ENCODE results near the gene YEATS4. TPM values are rescaled to one million over a fixed set of nuclear protein-coding genes. Genes with fewer than 3 reads are reported as not detected.

The YEATS4 gene
- total RNA-seq, 3 donors from 2014 or later (not counting 1 experiment from before 2014, with no cell fraction given), result 18.2 to 23.9 (median 20.3) TPM

DNA sequence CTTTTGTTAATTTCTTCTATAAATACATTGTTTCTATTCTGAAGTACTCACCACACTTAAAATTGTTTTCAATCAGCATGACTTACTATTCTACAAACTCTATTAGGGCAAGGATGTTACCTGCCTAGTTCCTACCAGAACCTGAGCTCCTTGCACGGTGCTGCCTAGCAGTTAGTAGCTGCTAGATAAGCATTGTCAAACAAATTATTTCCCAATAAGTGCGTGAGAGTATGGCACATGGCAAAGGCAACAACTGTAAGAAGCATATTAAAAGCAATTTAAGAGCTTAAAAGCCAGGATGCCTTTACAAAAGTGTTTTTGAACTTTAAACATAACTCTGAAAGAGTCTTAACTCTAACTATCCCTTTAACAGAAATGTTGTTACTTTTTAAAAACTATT is 19.5 kb upstream of the YEATS4 start:
- Mint-ChIP-seq H3K36me3 (no peaks in the 10 kb centered on the region), H3K27ac (no peak overlapping the region), H3K4me1 (no peaks in the 10 kb centered on the region), H3K27me3 (ENCODE audit: low read depth in 2 of 2) (peaks cover 0 to 5% of the 10 kb centered on the region in 2 donors), H3K4me3 (no peak overlapping the region), H3K9me3 (no peaks in the 10 kb centered on the region)
- Histone ChIP-seq H3K27ac (ENCODE audit: low read length) (no peak overlapping the region), H3K36me3 (ENCODE audit: control insufficient read depth, insufficient read depth, low read length) (no peaks in the 10 kb centered on the region), H3K4me3 (ENCODE audit: low read length) (no peak overlapping the region), H3K9me3 (ENCODE audit: control insufficient read depth, insufficient read depth, low read length) (no peaks in the 10 kb centered on the region), H3K27me3 (ENCODE audit: control insufficient read depth, insufficient read depth, low read length) (no peaks in the 10 kb centered on the region), H3K4me1 (ENCODE audit: control insufficient read depth, insufficient read depth, low read length) (no peaks in the 10 kb centered on the region)
- no peak for ATAC-seq
- 92% methylated on average over 2 of the region's 2 CpGs for WGBS (ENCODE audit: insufficient coverage)
- TF ChIP-seq, protein P1, sequence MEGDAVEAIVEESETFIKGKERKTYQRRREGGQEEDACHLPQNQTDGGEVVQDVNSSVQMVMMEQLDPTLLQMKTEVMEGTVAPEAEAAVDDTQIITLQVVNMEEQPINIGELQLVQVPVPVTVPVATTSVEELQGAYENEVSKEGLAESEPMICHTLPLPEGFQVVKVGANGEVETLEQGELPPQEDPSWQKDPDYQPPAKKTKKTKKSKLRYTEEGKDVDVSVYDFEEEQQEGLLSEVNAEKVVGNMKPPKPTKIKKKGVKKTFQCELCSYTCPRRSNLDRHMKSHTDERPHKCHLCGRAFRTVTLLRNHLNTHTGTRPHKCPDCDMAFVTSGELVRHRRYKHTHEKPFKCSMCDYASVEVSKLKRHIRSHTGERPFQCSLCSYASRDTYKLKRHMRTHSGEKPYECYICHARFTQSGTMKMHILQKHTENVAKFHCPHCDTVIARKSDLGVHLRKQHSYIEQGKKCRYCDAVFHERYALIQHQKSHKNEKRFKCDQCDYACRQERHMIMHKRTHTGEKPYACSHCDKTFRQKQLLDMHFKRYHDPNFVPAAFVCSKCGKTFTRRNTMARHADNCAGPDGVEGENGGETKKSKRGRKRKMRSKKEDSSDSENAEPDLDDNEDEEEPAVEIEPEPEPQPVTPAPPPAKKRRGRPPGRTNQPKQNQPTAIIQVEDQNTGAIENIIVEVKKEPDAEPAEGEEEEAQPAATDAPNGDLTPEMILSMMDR (IDR thresholded peaks at IDR 0.05), result no peak
- DNase-seq, result no peak
- intact Hi-C loops (cut with micrococcal nuclease), result no loop called here

- Histone ChIP-seq H3K4me1 (ENCODE audit: control insufficient read depth, insufficient read depth, low read length) (no peaks in the 10 kb centered on the region), H3K27me3 (ENCODE audit: control insufficient read depth, insufficient read depth, low read length) (no peaks in the 10 kb centered on the region), H3K4me3 (ENCODE audit: low read length) (no peak overlapping the region), H3K27ac (ENCODE audit: low read length) (no peak overlapping the region), H3K9me3 (ENCODE audit: control insufficient read depth, insufficient read depth, low read length) (no peaks in the 10 kb centered on the region), H3K36me3 (ENCODE audit: control insufficient read depth, insufficient read depth, low read length) (no peaks in the 10 kb centered on the region)
- Mint-ChIP-seq H3K4me3 (no peak overlapping the region), H3K36me3 (no peaks in the 10 kb centered on the region), H3K27ac (no peak overlapping the region), H3K9me3 (no peaks in the 10 kb centered on the region), H3K27me3 (ENCODE audit: low read depth in 2 of 2) (peaks cover 0 to 5% of the 10 kb centered on the region in 2 donors), H3K4me1 (no peaks in the 10 kb centered on the region)
- DNase-seq, result no peak
- TF ChIP-seq, protein P1 (IDR thresholded peaks at IDR 0.05), result no peak
- WGBS (ENCODE audit: insufficient coverage), result 20% methylated on average over 4 of the region's 5 CpGs
- ATAC-seq, result peak in 1 of 3 donors; percentile 52
- intact Hi-C loops (cut with micrococcal nuclease), result no loop called here
Observed at GRCh38 chr12:69341328-69341727, 18.2 kb upstream of the YEATS4 start.

GRCh38 chr12:69342421-69342820 is 17.1 kb upstream of the YEATS4 start:
- DNase-seq (no peak), ATAC-seq (no peak)
- Mint-ChIP-seq H3K27me3 (ENCODE audit: low read depth in 2 of 2) (peaks cover 0 to 5% of the 10 kb centered on the region in 2 donors), H3K4me1 (no peaks in the 10 kb centered on the region), H3K4me3 (no peak overlapping the region), H3K36me3 (no peaks in the 10 kb centered on the region), H3K27ac (no peak overlapping the region), H3K9me3 (no peaks in the 10 kb centered on the region)
- Histone ChIP-seq H3K27ac (ENCODE audit: low read length) (no peak overlapping the region), H3K27me3 (ENCODE audit: control insufficient read depth, insufficient read depth, low read length) (no peaks in the 10 kb centered on the region), H3K9me3 (ENCODE audit: control insufficient read depth, insufficient read depth, low read length) (no peaks in the 10 kb centered on the region), H3K4me3 (ENCODE audit: low read length) (no peak overlapping the region), H3K36me3 (ENCODE audit: control insufficient read depth, insufficient read depth, low read length) (no peaks in the 10 kb centered on the region), H3K4me1 (ENCODE audit: control insufficient read depth, insufficient read depth, low read length) (no peaks in the 10 kb centered on the region)
- intact Hi-C loops (cut with micrococcal nuclease), result no loop called here
- TF ChIP-seq, protein P1 (IDR thresholded peaks at IDR 0.05), result no peak
- WGBS (ENCODE audit: insufficient coverage), result 84% methylated on average over 2 of the region's 2 CpGs

DNA sequence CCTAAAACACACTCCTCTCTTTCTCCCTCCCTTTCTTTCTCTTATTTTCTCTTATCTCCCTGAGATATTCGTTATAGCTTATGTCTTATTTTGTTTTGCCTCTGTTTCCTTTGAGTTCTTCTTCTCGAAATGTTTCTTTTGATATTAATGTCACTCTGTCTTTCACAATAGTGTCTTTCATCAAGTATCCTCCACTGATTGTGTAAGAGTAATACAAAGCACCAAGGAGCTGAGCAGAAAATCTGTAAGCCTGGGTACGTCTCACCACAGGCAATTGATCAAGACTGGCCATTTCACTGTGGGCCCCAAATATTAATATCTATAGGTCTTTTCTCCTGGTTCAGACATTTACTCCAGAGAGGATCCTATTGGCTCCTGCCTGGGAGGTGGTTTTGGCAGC is 16.2 kb upstream of the YEATS4 start:
- H3K27ac ChIP-seq (ENCODE audit: low read length), result no peak overlapping the region
- intact Hi-C loops (cut with micrococcal nuclease), result no loop called here
- H3K36me3 ChIP-seq (ENCODE audit: control insufficient read depth, insufficient read depth, low read length), result no peaks in the 10 kb centered on the region
- Mint-ChIP-seq H3K4me1 (no peaks in the 10 kb centered on the region), H3K27me3 (ENCODE audit: low read depth in 2 of 2) (peaks cover 0 to 5% of the 10 kb centered on the region in 2 donors), H3K9me3 (no peaks in the 10 kb centered on the region), H3K4me3 (no peak overlapping the region), H3K27ac (no peak overlapping the region), H3K36me3 (no peaks in the 10 kb centered on the region)
- DNase-seq (no peak), ATAC-seq (no peak)
- H3K4me1 ChIP-seq (ENCODE audit: control insufficient read depth, insufficient read depth, low read length), result no peaks in the 10 kb centered on the region
- no peaks in the 10 kb centered on the region for H3K9me3 ChIP-seq (ENCODE audit: control insufficient read depth, insufficient read depth, low read length)
- 94% methylated on average over 2 of the region's 3 CpGs for WGBS (ENCODE audit: insufficient coverage)
- H3K4me3 ChIP-seq (ENCODE audit: low read length), result no peak overlapping the region
- no peaks in the 10 kb centered on the region for H3K27me3 ChIP-seq (ENCODE audit: control insufficient read depth, insufficient read depth, low read length)
- TF ChIP-seq, protein P1 (IDR thresholded peaks at IDR 0.05), result no peak

All from natural killer cell (primary cell).